GM12864 (cell line): ENCODE measurements around the gene ARHGEF4.
"Not testable (repeated sequence)": the region's sequence is repeated elsewhere in the genome, so short reads cannot be mapped to it uniquely, and the experiment has no call there.

Experiments used
- DNase-seq: peaks from one replicate; pipeline ENCODE4 v3.0.0-alpha.2; 2011; ENCODE audit warnings: low read depth
- H3K4me3 ChIP-seq: 2 replicates; pipeline ENCODE4 v1.5.1; 2011; ENCODE audit warnings: mild to moderate bottlenecking, low read depth, low read length, control low read depth
- TF ChIP-seq, protein P1 (sequence below): IDR thresholded peaks from 2 replicates; pipeline ENCODE4 v1.5.1; 2011; ENCODE audit warnings: low read depth, mild to moderate bottlenecking, moderate library complexity, low read length, control low read depth, inconsistent platforms; ENCODE audit errors: missing control alignments

Gene ARHGEF4

GRCh38 chr2:130894326-130894942 lies 57.7 kb downstream of the ARHGEF4 start:
- TF ChIP-seq, protein P1, sequence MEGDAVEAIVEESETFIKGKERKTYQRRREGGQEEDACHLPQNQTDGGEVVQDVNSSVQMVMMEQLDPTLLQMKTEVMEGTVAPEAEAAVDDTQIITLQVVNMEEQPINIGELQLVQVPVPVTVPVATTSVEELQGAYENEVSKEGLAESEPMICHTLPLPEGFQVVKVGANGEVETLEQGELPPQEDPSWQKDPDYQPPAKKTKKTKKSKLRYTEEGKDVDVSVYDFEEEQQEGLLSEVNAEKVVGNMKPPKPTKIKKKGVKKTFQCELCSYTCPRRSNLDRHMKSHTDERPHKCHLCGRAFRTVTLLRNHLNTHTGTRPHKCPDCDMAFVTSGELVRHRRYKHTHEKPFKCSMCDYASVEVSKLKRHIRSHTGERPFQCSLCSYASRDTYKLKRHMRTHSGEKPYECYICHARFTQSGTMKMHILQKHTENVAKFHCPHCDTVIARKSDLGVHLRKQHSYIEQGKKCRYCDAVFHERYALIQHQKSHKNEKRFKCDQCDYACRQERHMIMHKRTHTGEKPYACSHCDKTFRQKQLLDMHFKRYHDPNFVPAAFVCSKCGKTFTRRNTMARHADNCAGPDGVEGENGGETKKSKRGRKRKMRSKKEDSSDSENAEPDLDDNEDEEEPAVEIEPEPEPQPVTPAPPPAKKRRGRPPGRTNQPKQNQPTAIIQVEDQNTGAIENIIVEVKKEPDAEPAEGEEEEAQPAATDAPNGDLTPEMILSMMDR: no peak
- H3K4me3 ChIP-seq: no peak overlapping the region
- no peak for DNase-seq

DNA sequence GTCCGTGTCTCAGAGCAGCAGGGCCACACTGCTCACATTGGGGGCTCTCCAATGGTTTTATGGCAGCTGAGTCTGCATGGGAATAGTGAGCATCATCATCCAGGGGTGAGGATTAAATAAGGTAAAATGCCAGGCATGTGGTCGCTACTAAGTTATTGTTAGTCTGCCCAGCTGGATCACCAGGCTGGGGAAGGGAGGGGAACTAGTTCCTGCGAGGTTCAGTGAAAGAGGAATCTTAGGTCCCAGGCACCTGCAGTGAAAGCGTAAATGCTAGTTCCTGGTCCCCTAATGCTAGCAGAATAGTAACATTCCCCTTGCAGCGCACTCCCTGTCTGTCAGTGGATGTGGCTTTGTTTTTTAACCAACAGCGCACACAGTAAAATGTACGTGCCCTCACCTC lies 60.1 kb downstream of the ARHGEF4 start:
- TF ChIP-seq, protein P1: no peak
- no peak for DNase-seq
- H3K4me3 ChIP-seq: no peak overlapping the region

DNA sequence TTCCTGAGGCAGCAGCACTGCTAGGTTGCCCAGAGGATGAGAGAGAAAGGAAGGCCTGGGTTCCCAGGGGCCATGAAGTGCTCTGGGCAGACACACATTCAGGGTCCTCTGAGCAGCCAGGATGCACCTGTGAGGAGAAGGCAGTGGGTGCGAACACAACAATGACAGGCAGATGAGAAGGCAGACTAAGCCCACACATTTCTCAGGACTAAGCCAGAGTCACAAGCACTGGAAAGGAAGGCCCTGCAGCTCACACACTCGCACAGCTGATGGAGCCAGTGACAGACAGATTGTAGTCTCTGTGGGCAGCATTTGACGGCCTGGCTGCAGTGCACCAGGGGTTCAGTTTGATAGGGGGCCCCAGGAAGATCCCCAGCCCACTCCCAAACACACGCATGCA lies 61.8 kb downstream of the ARHGEF4 start:
- DNase-seq: no peak
- no peak overlapping the region for H3K4me3 ChIP-seq
- TF ChIP-seq, protein P1: no peak

GRCh38 chr2:130899306-130899705 lies 62.6 kb downstream of the ARHGEF4 start:
- TF ChIP-seq, protein P1: no peak
- DNase-seq: no peak
- no peak overlapping the region for H3K4me3 ChIP-seq

GRCh38 chr2:130901061-130901460 lies 64.3 kb downstream of the ARHGEF4 start:
- no peak for DNase-seq
- TF ChIP-seq, protein P1: no peak
- H3K4me3 ChIP-seq: no peak overlapping the region

DNA sequence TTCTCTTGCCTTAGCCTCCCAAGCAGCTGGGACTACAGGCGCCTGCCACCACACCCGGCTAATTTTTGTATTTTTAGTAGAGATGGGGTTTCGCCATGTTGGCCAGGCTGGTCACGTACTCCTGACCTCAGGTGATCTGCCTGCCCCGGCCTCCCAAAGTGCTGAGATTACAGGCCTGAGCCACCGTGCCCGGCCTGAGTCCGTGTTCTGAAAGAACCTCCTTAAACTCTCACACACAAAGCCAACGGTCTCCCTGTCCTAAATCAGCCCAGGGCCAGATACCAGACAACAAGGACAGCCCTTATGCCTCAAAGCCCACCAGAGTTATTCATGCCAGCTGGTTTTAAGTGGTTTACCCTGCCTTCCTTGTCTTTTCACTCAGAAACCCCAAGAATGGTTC lies 64.9 kb downstream of the ARHGEF4 start:
- DNase-seq: not testable (repeated sequence)

GRCh38 chr2:130908832-130909231 lies 72.1 kb downstream of the ARHGEF4 start:
- TF ChIP-seq, protein P1: no peak
- DNase-seq: no peak
- H3K4me3 ChIP-seq: no peak overlapping the region

More for the DNA sequence above, 64.9 kb downstream of the ARHGEF4 start:
- not testable (repeated sequence) for H3K4me3 ChIP-seq

- DNase-seq: no peak
- TF ChIP-seq, protein P1: no peak
- no peak overlapping the region for H3K4me3 ChIP-seq
Measured at GRCh38 chr2:130910931-130911330, 74.2 kb downstream of the ARHGEF4 start.
